Measurements from ENCODE around the gene COL16A1. TPM values are rescaled to one million over a fixed set of nuclear protein-coding genes. Genes with fewer than 3 reads are reported as not detected.
A peak's percentile ranks its signal among the peaks of the same experiment; 100 is the strongest.

Gene COL16A1
- 86.4 and 156 TPM in 2 replicates for total RNA-seq

DNA sequence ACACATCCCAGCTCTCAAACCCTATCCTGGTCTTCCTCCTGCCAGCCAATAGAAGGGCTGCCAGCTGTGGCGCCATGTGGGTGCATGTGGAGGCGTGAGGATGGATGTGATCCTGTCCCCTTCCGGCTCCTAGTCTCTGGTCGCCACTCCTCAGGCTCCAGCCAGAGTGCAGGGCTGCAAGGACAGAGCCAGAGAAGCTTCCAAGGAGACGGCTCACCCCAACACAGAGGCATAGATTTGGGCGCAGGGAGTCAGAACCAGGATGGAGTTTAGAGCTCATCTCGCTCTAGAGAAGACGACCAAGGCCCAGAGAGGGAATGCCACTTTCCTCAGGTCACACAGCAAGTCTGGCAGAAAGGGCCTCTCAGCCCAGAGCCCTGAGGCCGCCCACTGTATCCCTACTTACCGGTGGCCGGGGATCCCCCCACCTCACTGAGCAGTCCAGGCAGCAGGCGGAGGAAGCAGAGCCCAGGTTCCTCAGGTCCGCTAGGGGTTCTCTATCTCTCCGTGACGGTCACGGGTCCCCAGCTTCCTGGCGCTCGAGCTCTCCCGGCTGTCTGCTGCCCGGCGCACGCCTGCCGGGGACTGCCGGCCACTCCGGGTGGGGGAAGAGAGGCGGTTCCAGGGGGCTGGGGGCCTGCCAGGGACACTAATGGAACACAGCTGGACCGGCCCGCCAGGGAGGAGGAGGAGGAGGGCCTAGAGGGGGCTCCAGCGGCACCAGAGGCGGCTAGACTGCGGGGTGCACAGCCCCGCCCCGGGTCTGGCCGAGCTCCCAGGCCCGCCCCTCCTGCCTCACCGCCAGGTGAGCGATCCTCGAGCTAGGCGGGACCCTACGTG lies at the start of gene COL16A1:
COL16A1 (minus strand) TSS at position 587 of the 840 bp plus-strand sequence. CDS start 1,824 bp downstream, outside the sequence.
- peak; percentile 71 for DNase-seq (ENCODE audit: low read depth)
- TF ChIP-seq, protein P1, sequence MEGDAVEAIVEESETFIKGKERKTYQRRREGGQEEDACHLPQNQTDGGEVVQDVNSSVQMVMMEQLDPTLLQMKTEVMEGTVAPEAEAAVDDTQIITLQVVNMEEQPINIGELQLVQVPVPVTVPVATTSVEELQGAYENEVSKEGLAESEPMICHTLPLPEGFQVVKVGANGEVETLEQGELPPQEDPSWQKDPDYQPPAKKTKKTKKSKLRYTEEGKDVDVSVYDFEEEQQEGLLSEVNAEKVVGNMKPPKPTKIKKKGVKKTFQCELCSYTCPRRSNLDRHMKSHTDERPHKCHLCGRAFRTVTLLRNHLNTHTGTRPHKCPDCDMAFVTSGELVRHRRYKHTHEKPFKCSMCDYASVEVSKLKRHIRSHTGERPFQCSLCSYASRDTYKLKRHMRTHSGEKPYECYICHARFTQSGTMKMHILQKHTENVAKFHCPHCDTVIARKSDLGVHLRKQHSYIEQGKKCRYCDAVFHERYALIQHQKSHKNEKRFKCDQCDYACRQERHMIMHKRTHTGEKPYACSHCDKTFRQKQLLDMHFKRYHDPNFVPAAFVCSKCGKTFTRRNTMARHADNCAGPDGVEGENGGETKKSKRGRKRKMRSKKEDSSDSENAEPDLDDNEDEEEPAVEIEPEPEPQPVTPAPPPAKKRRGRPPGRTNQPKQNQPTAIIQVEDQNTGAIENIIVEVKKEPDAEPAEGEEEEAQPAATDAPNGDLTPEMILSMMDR (IDR thresholded peaks at IDR 0.05; ENCODE audit: insufficient read depth, low read depth, low read length), result no peak
- peak within 1 kb of the TSS; percentile 74 for H3K4me3 ChIP-seq (ENCODE audit: low read depth, low read length)

DNA sequence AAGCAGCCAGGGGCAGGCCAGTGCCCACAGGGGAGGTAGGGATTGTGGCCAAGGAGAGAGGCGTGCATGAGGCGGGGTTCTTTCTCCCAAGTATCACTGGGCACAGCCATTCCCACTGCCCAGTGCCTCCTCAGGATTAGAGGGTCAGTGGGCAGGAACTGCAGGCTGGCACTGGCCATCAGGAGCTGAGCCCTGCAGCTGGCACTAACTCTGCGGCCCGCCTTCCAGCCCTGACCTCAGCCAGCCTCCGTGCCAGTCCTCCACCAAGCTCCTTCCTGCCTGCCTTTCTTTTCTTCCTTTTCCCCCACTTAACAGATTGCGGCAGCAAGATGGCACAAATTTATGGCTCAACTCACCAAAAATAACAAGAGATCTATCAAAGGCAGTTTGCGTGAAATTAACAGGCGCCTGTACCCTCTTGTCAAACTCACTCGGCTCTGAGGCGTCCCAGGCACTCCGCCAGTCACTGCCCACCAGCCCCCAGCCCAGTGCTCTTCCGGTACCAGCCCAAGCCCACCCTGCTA lies 49.2 kb upstream of the COL16A1 start:
- TF ChIP-seq, protein P1 (IDR thresholded peaks at IDR 0.05; ENCODE audit: insufficient read depth, low read depth, low read length), result no peak
- H3K4me3 ChIP-seq (ENCODE audit: low read depth, low read length), result no peak overlapping the region
- no peak for DNase-seq (ENCODE audit: low read depth)

DNA sequence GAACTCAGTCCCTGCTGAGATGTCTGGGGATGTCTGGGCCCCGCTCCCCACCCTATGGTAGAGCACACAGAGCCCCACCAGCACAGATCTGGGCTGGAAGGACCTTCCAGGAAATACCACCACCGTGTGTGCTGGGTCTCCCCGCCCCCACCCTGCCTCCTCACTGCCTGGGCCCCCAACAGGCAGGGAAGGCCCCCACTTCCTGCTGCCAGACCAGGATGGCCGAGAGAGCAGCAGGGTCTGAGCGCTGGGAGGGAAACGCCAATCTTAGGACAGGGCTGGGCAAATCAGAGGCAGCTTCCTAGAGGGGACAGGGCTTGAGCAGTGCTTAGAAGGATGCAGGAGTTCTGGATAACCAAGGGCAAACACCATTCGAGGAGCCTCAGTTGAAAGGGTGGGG lies 48.4 kb upstream of the COL16A1 start:
- TF ChIP-seq, protein P1 (IDR thresholded peaks at IDR 0.05; ENCODE audit: insufficient read depth, low read depth, low read length), result no peak
- no peak for DNase-seq (ENCODE audit: low read depth)
- no peak overlapping the region for H3K4me3 ChIP-seq (ENCODE audit: low read depth, low read length)

DNA sequence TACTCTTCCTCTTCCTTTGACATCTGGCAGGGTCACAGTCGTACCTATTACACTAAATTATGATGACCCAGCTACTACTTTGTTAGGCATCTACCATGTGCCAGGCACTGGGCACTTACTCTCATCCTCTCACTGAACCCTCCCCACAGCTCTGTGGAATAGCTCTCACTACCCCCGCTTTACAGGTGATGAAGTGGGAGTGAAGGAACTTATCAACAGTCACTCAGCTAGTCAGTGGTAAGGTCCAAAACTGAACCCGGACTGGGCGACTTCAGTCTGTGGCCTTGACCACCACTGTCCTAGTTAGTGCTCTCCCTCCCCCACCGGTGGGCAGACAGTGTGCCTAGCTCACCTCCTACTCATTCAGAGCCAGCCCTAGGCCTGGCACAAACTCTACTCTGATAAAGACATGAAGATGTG lies 48.0 kb upstream of the COL16A1 start:
- TF ChIP-seq, protein P1 (IDR thresholded peaks at IDR 0.05; ENCODE audit: insufficient read depth, low read depth, low read length), result no peak
- no peak for DNase-seq (ENCODE audit: low read depth)
- no peak overlapping the region for H3K4me3 ChIP-seq (ENCODE audit: low read depth, low read length)

DNA sequence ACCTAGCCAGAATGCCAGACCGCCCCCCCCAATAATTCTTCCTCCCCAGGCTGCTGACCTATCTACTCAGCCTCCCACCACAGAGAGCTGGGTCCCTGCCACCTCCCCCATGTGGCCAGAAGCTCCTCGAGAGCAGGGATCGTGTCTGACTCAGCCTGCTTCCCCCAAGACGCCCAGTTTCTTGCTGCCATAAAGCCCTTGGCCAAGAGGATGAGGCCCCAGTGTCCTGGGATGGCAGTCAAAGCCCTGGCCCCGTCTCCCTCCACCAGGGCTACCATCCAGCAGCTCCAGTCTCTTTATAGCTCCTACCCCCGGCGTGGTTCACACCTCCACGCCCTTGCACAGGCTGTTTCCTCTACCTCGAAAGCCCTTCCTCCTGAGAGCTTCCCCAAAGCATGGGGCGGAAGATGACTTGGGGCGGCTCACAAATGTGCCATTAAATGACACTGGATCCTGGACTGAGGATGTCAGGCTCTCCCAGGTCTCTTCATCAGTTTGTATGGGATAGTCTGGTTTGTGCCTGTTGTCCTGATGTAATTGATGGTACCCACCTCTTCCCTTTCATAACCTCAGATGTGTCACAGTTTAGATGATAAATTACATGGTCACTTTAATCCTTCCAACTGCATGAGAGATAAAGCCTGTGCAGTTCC lies 47.2 kb upstream of the COL16A1 start:
- TF ChIP-seq, protein P1 (IDR thresholded peaks at IDR 0.05; ENCODE audit: insufficient read depth, low read depth, low read length), result no peak
- peak; percentile 45 for DNase-seq (ENCODE audit: low read depth)
- no peak overlapping the region for H3K4me3 ChIP-seq (ENCODE audit: low read depth, low read length)

DNA sequence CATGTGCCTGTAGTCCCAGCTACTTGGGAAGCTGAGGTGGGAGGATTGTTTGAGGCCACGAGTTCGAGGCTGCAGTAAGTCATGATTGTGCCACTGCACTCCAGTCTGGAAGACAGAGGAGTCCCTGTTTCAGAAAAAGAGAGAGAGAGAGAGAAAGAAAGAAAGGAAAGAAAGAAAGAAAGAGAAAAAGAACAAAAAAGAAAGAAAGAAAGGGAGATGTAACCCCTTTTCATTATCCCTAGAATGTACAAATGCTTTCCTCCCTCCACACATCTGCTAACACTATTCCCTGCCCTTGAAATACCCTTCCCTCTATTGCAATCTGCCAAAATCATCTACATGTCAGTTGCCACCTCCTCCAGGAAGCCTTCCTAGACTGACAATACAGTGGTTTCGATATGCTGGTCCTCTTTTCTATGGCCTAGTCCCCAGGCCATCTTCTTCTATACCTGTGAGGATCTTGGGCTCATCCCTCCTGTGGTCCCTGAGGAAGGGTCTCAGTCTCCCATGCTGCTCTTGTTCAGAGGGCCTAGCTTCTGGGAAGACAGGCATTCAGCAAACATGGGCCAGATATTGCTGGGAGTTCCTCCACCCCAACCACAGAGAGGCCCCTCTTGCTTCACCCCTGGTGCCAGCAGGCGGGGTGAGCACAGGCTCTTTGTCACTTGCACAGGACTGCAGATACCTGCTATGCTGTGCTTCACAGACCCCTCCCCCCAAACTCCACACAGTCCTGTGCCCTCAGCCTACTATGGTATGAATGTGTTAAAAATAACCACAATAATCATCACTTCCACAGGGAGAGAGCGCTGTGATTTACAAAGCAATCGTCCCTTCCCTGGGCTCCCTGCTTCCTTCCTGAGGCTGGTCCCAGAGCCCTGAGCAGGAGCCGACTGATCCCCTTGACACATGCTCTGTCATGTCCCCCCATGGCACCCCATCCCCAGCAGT lies 46.2 kb upstream of the COL16A1 start:
- no peak overlapping the region for H3K4me3 ChIP-seq (ENCODE audit: low read depth, low read length)
- DNase-seq (ENCODE audit: low read depth), result no peak
- TF ChIP-seq, protein P1 (IDR thresholded peaks at IDR 0.05; ENCODE audit: insufficient read depth, low read depth, low read length), result no peak

Measured in fibroblast of villous mesenchyme (primary cell).